ENCODE data around the gene ECSIT. TPM values are rescaled to one million over a fixed set of nuclear protein-coding genes. Genes with fewer than 3 reads are reported as not detected.
"Not testable (repeated sequence)": the region's sequence is repeated elsewhere in the genome, so short reads cannot be mapped to it uniquely, and the experiment has no call there.

The ECSIT gene
- polyA plus RNA-seq, 4 donors: 39.9 to 106 (median 86.9) TPM

DNA sequence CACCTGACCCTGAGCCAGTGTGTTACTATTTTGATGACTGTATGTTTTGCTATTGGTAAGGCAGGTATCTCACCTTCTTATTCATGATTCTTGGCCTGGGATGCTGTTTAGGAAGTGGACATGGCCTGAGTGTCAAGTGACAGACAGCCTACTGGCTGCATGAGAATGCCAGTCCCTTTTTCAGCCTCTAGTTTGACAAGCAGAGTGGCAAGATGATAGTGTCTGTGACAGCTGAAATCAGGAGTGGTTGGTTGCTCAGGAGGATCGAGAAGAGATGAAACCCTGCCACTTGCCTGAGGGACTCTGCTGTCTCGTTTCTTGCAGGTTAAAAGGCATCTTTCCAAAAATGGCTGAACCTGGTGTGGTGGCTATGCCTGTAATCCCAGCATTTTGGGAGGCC, 37.2 kb upstream of the ECSIT start:
- H3K27me3 ChIP-seq (ENCODE audit: control insufficient read depth in 3 of 3, insufficient read depth in 3 of 3, low read length in 3 of 3): no peaks in the 10 kb centered on the region
- no peak for FAIRE-seq
- DNase-seq: no peak
- H3K4me1 ChIP-seq (ENCODE audit: control insufficient read depth in 3 of 3, insufficient read depth in 2 of 3, low read depth in 1 of 3, low read length in 2 of 3): no peaks in the 10 kb centered on the region
- no peaks in the 10 kb centered on the region for H3K9me3 ChIP-seq (ENCODE audit: control insufficient read depth in 2 of 2, insufficient read depth in 1 of 2, low read depth in 1 of 2, low read length in 1 of 2)
- peaks cover 0 to 9% (median 0%) of the 10 kb centered on the region in 3 donors for H3K36me3 ChIP-seq (ENCODE audit: control insufficient read depth in 3 of 3, insufficient read depth in 2 of 3, low read depth in 1 of 3, low read length in 3 of 3)
- H3K27ac ChIP-seq (ENCODE audit: low read depth in 1 of 3, low read length in 2 of 3): no peak overlapping the region
- no peak overlapping the region for H3K4me3 ChIP-seq (ENCODE audit: low read depth in 1 of 3, low read length in 3 of 3)
- 82 to 90% (median 83%) methylated on average over 2 of the region's 2 CpGs for WGBS, 3 donors

DNA sequence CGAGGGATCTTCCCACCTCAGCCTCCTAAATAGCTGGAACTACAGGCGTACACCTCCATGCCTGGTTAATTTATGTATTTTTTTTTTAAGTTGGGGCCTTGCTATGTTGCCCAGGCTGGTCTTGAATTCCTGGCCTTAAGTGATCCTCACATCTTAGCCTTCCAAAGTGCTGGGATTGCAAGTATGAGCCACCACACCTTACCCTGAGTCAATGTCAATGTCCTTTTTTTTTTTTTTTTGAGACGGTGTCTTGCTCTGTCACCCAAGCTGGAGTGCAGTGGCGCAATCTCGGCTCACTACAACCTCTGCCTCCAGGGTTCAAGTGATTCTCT, 36.7 kb upstream of the ECSIT start:
- not testable (repeated sequence) for FAIRE-seq; H3K4me3 ChIP-seq (ENCODE audit: low read depth in 1 of 3, low read length in 3 of 3); DNase-seq; H3K27me3 ChIP-seq (ENCODE audit: control insufficient read depth in 3 of 3, insufficient read depth in 3 of 3, low read length in 3 of 3); H3K4me1 ChIP-seq (ENCODE audit: control insufficient read depth in 3 of 3, insufficient read depth in 2 of 3, low read depth in 1 of 3, low read length in 2 of 3); H3K9me3 ChIP-seq (ENCODE audit: control insufficient read depth in 2 of 2, insufficient read depth in 1 of 2, low read depth in 1 of 2, low read length in 1 of 2); H3K36me3 ChIP-seq (ENCODE audit: control insufficient read depth in 3 of 3, insufficient read depth in 2 of 3, low read depth in 1 of 3, low read length in 3 of 3); H3K27ac ChIP-seq (ENCODE audit: low read depth in 1 of 3, low read length in 2 of 3)
- 89 to 90% (median 90%) methylated on average over 5 of the region's 5 CpGs for WGBS, 3 donors

DNA sequence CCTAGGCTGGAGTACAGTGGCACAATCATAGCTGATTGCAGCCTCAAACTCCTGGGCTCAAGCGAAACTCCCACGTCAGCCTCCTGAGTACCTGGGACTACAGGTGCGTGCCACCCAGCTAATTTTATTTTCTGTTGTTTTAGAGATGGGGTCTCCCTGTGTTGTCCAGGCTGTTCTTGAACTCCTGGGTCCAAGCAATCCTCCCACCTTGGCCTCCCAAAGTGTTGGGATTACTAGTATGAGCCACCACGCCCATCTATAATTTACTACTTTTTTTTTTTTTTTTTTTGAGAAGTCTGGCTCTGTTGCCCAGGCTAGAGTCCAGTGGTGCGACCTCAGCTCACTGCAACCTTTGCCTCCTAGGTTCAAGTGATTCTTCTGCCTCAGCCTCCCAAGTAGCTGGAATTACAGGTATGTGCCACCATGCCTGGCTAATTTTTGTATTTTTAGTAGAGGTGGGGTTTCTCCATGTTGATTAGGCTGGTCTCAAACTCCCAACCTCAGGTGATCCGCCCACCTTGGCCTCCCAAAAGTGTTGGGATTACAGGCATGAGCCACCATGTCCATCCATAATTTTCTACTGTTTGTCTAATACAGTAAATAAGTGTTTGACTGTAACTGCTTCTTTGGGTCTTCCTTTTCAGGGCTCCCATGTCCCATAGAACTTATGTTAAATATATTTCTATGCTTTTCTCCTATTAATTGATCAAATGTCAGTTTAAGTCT, 35.3 kb upstream of the ECSIT start:
- H3K4me1 ChIP-seq (ENCODE audit: control insufficient read depth in 3 of 3, insufficient read depth in 2 of 3, low read depth in 1 of 3, low read length in 2 of 3); H3K9me3 ChIP-seq (ENCODE audit: control insufficient read depth in 2 of 2, insufficient read depth in 1 of 2, low read depth in 1 of 2, low read length in 1 of 2); FAIRE-seq; DNase-seq; H3K27me3 ChIP-seq (ENCODE audit: control insufficient read depth in 3 of 3, insufficient read depth in 3 of 3, low read length in 3 of 3); H3K4me3 ChIP-seq (ENCODE audit: low read depth in 1 of 3, low read length in 3 of 3); H3K36me3 ChIP-seq (ENCODE audit: control insufficient read depth in 3 of 3, insufficient read depth in 2 of 3, low read depth in 1 of 3, low read length in 3 of 3); H3K27ac ChIP-seq (ENCODE audit: low read depth in 1 of 3, low read length in 2 of 3): not testable (repeated sequence)
- WGBS, 3 donors: 87 to 90% (median 89%) methylated on average over 6 of the region's 6 CpGs

DNA sequence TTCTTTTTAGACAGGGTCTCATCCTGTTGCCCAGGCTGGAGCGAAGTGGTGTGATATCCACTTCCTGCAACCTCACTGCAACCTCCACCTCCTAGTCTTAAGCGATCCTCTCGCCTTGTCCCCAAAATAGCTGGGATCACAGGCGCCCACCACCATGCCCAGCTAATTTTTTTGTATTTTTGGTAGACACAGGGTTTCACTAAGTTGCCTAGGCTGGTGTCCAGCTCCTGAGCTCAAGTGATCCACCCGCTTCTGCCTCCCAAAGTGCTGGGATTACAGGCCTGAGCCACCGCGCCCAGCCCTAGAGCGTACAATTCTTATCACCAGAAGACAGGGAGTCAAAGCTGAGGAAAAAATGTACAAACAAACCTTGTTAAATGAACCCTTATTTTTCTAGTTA, 34.6 kb upstream of the ECSIT start:
- H3K36me3 ChIP-seq (ENCODE audit: control insufficient read depth in 3 of 3, insufficient read depth in 2 of 3, low read depth in 1 of 3, low read length in 3 of 3): peaks cover 0 to 9% (median 0%) of the 10 kb centered on the region in 3 donors
- no peak for FAIRE-seq
- WGBS, 3 donors: 87 to 89% (median 87%) methylated on average over 8 of the region's 8 CpGs
- H3K4me3 ChIP-seq (ENCODE audit: low read depth in 1 of 3, low read length in 3 of 3): no peak overlapping the region
- no peak for DNase-seq
- H3K27me3 ChIP-seq (ENCODE audit: control insufficient read depth in 3 of 3, insufficient read depth in 3 of 3, low read length in 3 of 3): no peaks in the 10 kb centered on the region
- no peaks in the 10 kb centered on the region for H3K9me3 ChIP-seq (ENCODE audit: control insufficient read depth in 2 of 2, insufficient read depth in 1 of 2, low read depth in 1 of 2, low read length in 1 of 2)
- H3K27ac ChIP-seq (ENCODE audit: low read depth in 1 of 3, low read length in 2 of 3): no peak overlapping the region
- no peaks in the 10 kb centered on the region for H3K4me1 ChIP-seq (ENCODE audit: control insufficient read depth in 3 of 3, insufficient read depth in 2 of 3, low read depth in 1 of 3, low read length in 2 of 3)

DNA sequence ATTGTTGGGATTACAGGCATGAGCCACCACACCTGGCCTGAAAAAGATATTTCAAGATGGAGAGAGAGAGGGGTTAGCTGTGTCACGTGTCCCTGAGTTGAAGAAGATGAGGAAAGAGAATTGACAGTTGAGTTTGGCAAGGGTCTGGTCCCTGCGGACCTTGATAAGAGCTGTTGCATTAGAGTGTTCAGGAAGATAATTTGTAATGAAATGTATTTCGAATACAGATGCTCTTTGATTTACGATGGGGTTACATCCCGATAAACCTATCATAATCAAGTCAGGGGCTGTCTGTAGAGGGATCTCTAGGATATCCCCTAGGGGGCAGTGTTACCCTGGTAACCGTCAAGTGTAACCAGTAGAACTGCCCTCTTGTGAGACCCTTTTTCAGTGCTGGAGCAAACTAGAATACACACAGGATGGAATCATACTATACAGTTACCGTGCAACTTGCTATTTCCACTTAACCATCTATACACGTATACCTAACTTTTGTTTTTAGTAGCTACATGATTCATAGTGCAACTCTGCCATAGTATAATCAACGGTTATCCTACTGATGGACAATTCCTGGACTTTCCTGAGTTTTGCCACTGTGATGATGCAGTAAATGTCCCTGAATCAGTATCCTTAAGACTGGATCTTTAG, 31.6 kb upstream of the ECSIT start:
- H3K27me3 ChIP-seq (ENCODE audit: control insufficient read depth in 3 of 3, insufficient read depth in 3 of 3, low read length in 3 of 3): no peaks in the 10 kb centered on the region
- no peak for FAIRE-seq
- H3K4me1 ChIP-seq (ENCODE audit: control insufficient read depth in 3 of 3, insufficient read depth in 2 of 3, low read depth in 1 of 3, low read length in 2 of 3): peaks cover 3 to 7% (median 6%) of the 10 kb centered on the region in 3 donors
- DNase-seq: peak; percentile 54 to 78
- 11 to 12% (median 12%) methylated on average over 9 of the region's 9 CpGs for WGBS, 3 donors
- peak overlapping the region in 1 of 3 donors; percentile 89 for H3K4me3 ChIP-seq (ENCODE audit: low read depth in 1 of 3, low read length in 3 of 3)
- H3K9me3 ChIP-seq (ENCODE audit: control insufficient read depth in 2 of 2, insufficient read depth in 1 of 2, low read depth in 1 of 2, low read length in 1 of 2): no peaks in the 10 kb centered on the region
- peaks cover 0 to 8% (median 0%) of the 10 kb centered on the region in 3 donors for H3K36me3 ChIP-seq (ENCODE audit: control insufficient read depth in 3 of 3, insufficient read depth in 2 of 3, low read depth in 1 of 3, low read length in 3 of 3)
- H3K27ac ChIP-seq (ENCODE audit: low read depth in 1 of 3, low read length in 2 of 3): no peak overlapping the region

DNA sequence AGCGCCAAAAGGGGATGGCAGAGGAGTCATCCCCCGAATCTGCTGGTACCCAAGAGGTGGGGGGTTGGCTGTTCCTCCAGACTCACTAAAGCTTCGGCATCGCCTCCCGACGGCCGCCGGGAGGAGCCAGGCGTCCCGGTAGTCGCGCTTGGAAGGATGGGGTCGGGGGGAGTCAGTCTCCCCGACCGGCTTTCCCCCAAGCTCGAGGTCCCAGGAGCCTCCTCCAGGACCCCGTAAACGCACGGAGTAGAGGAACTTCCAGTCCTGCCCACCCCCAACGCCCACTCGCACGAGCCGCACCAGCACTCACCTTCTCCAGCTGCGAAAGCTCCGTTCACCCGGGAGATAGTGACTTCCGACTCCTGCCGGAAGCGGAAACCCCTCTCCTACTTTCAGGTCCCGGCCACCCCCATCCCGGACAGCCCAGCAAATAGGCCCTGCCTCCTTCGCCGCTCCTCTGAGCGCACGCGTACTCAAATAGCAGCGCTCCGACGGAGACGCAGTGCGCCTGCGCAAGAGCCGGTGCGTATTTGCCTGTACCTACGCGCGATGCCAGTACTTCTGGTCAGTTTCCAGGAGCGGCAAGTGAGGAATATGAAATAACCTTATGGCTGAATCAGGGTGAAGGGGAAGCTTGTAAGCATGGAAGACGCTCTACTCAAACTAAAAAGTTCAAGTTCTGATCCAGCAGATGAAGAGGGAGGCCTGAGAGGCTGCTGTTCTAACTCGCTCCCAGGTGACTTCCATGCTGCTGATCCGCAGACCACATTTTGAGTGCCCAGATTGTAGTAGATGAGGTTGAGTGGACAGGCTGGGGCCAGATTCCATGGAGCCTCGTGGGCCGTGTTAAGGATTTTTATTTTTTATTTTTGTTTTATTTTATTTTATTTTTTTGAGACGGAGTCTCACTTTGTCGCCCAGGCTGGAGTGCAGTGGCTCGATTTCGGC, 30.2 kb upstream of the ECSIT start, which contains the start of gene ELOF1:
TSS of gene ELOF1 (minus strand) at position 350 of the 948 bp plus-strand sequence. CDS start 4,883 bp downstream, outside the sequence.
- Histone ChIP-seq H3K9me3 (ENCODE audit: control insufficient read depth in 2 of 2, insufficient read depth in 1 of 2, low read depth in 1 of 2, low read length in 1 of 2) (no peaks in the 10 kb centered on the region), H3K27me3 (ENCODE audit: control insufficient read depth in 3 of 3, insufficient read depth in 3 of 3, low read length in 3 of 3) (no peaks in the 10 kb centered on the region), H3K4me1 (ENCODE audit: control insufficient read depth in 3 of 3, insufficient read depth in 2 of 3, low read depth in 1 of 3, low read length in 2 of 3) (peaks cover 3 to 7% (median 6%) of the 10 kb centered on the region in 3 donors), H3K4me3 (ENCODE audit: low read depth in 1 of 3, low read length in 3 of 3) (peak within 1 kb of the TSS; percentile 53 to 89 (median 80)), H3K27ac (ENCODE audit: low read depth in 1 of 3, low read length in 2 of 3) (peak within 1 kb of the TSS; percentile 67 to 85 (median 73)), H3K36me3 (ENCODE audit: control insufficient read depth in 3 of 3, insufficient read depth in 2 of 3, low read depth in 1 of 3, low read length in 3 of 3) (peaks cover 0 to 21% (median 0%) of the 10 kb centered on the region in 3 donors)
- 2% methylated on average over 50 to 57 of the region's 57 CpGs for WGBS, 3 donors
- DNase-seq: peak; percentile 99 to 100
- no peak for FAIRE-seq

DNA sequence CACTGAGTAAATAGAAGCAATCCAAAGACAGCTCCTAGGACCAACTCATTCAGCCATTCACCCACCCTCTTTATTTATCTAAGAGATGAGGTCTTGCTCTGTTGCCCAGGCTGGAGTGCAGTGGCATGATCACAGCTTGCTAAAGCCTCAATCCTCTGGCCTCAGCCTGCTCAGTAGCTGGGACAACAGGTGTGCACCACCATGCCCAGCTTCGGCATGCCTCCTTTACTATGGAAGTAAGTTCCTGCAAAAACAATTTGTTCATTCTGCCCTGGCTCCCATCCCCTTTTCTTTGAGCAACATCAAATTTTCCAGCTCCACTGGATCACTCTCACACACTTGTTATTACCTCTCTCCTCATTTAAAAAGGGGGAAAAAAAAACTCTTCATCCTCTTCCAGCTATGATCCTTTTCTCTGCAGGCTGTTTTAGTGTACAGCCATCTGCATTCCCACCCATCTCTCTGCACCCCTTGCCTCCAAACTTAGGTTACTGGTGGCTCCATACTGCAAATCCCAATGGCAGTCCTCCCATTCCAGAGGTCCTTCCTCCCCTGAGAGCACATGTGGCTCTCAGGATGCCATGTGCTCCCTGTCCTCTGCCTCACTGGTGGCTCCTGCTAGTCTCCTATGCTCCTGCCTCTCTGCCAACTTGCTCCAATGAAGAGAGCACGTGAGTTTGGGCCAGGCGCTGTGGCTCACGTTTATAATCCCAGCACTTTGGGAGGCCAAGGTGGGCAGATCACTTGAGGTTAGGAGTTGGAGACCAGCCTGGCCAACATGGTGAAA, 27.9 kb upstream of the ECSIT start:
- WGBS, 3 donors: 80 to 87% (median 83%) methylated on average over 4 of the region's 4 CpGs
- H3K4me3 ChIP-seq (ENCODE audit: low read depth in 1 of 3, low read length in 3 of 3): no peak overlapping the region
- DNase-seq (no peak), FAIRE-seq (no peak)
- H3K36me3 ChIP-seq (ENCODE audit: control insufficient read depth in 3 of 3, insufficient read depth in 2 of 3, low read depth in 1 of 3, low read length in 3 of 3): peaks cover 4 to 44% (median 10%) of the 10 kb centered on the region in 3 donors
- no peaks in the 10 kb centered on the region for H3K27me3 ChIP-seq (ENCODE audit: control insufficient read depth in 3 of 3, insufficient read depth in 3 of 3, low read length in 3 of 3)
- H3K9me3 ChIP-seq (ENCODE audit: control insufficient read depth in 2 of 2, insufficient read depth in 1 of 2, low read depth in 1 of 2, low read length in 1 of 2): no peaks in the 10 kb centered on the region
- H3K4me1 ChIP-seq (ENCODE audit: control insufficient read depth in 3 of 3, insufficient read depth in 2 of 3, low read depth in 1 of 3, low read length in 2 of 3): peaks cover 3 to 7% (median 6%) of the 10 kb centered on the region in 3 donors
- no peak overlapping the region for H3K27ac ChIP-seq (ENCODE audit: low read depth in 1 of 3, low read length in 2 of 3)
